Activated B cell treated with CpG ODN at 0.5 μM for 24 hours (primary cell): ENCODE results near the gene NIPAL1. TPM values are rescaled to one million over a fixed set of nuclear protein-coding genes. Genes with fewer than 3 reads are reported as not detected.

ENCODE experiments used
- ATAC-seq: fragments of 200-7000 bp; cut with Tn5 transposase; one replicate; pipeline ENCODE4 v1.10.0; 2021; ENCODE audit warnings: low read depth, mild to moderate bottlenecking, moderate library complexity
- CTCF ChIA-PET: fragments of 350-600 bp; sonication (Branson Sonifier 250); formaldehyde crosslinking; loops from one replicate; lab custom pipeline; 2021; ENCODE audit warnings: antibody characterized with exemption; lab: Charles Lee
- POLR2A ChIA-PET: fragments of 350-600 bp; sonication (Branson Sonifier 250); formaldehyde crosslinking; loops from one replicate; lab custom pipeline; 2021; ENCODE audit warnings: antibody characterized with exemption; lab: Charles Lee
- DNase-seq: peaks from one replicate; pipeline ENCODE4 v3.0.0; 2022
- H3K27ac Mint-ChIP-seq: one replicate; pipeline ENCODE4 v1.8.0; 2020; ENCODE audit warnings: mixed read lengths
- H3K27me3 Mint-ChIP-seq: one replicate; pipeline ENCODE4 v1.8.0; 2021; ENCODE audit warnings: mixed read lengths
- H3K36me3 Mint-ChIP-seq: one replicate; pipeline ENCODE4 v1.8.0; 2021; ENCODE audit warnings: low read depth, mixed read lengths
- H3K4me1 Mint-ChIP-seq: one replicate; pipeline ENCODE4 v1.8.0; 2021; ENCODE audit warnings: mixed read lengths
- H3K4me3 Mint-ChIP-seq: one replicate; pipeline ENCODE4 v1.8.0; 2020; ENCODE audit warnings: mild to moderate bottlenecking, mixed read lengths
- H3K9me3 Mint-ChIP-seq: one replicate; pipeline ENCODE4 v1.8.0; 2020; ENCODE audit warnings: mixed read lengths
- intact Hi-C: fragments of 100-400 bp; cut with micrococcal nuclease; formaldehyde crosslinking; loops from one replicate; pipeline ENCODE4 v1.15.1; 2024
- total RNA-seq: library from RNA; stranded (reverse); gene quantifications from 2 replicates; pipeline ENCODE4 v1.2.3, GENCODE V29; 2022
- TF ChIP-seq, protein P1 (sequence below): fragments of 200-600 bp; IDR thresholded peaks from one replicate; pipeline ENCODE4 v1.8.0; 2022; ENCODE audit warnings: antibody characterized with exemption, mild to moderate bottlenecking

The NIPAL1 gene
- total RNA-seq, 1 donor from 2014 or later: 0.69 TPM

DNA sequence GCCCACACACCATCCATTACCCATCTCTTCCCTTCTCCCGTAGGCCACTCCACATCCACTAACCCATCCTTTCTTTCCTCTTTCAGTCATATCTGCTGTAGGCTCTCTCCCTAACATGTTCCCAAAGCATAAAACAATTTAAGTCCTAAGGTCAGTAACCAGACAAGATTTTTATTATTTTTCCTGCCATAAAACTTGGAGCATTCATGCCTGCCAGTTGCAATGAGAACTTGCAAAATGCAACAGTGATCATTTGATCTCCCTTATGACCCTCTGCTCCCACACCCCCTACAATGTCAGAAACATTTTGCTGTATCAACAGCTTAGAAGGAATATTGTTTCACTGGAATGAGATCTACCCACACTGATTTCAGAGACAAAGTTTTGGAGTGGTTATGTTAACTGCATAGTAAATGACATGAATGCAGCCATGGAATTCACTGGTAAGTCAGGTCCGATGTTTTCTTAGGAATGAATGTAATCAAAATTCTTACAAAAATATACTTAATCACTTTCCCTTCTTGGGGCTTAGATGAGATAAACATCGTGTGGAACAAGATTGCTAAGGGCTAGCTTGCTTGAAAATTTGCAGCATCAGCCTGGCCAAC is 5.7 kb downstream of the NIPAL1 start:
- Mint-ChIP-seq H3K27ac (no peak overlapping the region), H3K36me3 (no peaks in the 10 kb centered on the region), H3K4me3 (no peak overlapping the region), H3K9me3 (no peaks in the 10 kb centered on the region), H3K27me3 (peaks cover 37% of the 10 kb centered on the region), H3K4me1 (peaks cover 3% of the 10 kb centered on the region)
- CTCF ChIA-PET: no interaction called here
- TF ChIP-seq, protein P1, sequence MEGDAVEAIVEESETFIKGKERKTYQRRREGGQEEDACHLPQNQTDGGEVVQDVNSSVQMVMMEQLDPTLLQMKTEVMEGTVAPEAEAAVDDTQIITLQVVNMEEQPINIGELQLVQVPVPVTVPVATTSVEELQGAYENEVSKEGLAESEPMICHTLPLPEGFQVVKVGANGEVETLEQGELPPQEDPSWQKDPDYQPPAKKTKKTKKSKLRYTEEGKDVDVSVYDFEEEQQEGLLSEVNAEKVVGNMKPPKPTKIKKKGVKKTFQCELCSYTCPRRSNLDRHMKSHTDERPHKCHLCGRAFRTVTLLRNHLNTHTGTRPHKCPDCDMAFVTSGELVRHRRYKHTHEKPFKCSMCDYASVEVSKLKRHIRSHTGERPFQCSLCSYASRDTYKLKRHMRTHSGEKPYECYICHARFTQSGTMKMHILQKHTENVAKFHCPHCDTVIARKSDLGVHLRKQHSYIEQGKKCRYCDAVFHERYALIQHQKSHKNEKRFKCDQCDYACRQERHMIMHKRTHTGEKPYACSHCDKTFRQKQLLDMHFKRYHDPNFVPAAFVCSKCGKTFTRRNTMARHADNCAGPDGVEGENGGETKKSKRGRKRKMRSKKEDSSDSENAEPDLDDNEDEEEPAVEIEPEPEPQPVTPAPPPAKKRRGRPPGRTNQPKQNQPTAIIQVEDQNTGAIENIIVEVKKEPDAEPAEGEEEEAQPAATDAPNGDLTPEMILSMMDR: no peak
- POLR2A ChIA-PET: no interaction called here
- DNase-seq (no peak), ATAC-seq (no peak)
- intact Hi-C loops: no loop called here

DNA sequence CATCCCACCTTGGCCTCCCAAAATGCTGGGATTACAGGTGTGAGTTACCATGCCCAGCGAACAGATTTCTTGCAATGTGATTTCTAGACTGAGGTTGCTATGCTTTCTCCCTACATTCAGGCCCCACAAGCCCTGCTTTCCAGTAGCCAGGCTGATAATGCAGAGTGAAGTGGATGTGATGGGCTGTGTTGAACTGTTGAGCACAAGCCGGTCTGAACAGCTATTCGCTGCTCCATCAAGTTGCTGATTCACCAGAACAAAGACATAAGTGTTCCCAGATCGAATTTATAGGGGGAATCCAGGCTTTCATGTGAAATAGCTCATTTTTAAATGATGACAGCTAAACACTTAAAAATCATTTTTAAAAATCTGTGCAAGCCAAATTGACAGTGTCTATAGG is 8.0 kb downstream of the NIPAL1 start:
- POLR2A ChIA-PET: no interaction called here
- no peak for ATAC-seq
- TF ChIP-seq, protein P1: no peak
- DNase-seq: no peak
- Mint-ChIP-seq H3K27me3 (peaks cover 38% of the 10 kb centered on the region), H3K4me1 (peaks cover 7% of the 10 kb centered on the region), H3K36me3 (no peaks in the 10 kb centered on the region), H3K27ac (no peak overlapping the region), H3K9me3 (no peaks in the 10 kb centered on the region), H3K4me3 (no peak overlapping the region)
- intact Hi-C loops: no loop called here
- CTCF ChIA-PET: interaction anchor here (0.6 kb wide), 1 partner anchor 451 kb away, joined by 3 read pairs; no protein-coding TSS in a partner anchor

DNA sequence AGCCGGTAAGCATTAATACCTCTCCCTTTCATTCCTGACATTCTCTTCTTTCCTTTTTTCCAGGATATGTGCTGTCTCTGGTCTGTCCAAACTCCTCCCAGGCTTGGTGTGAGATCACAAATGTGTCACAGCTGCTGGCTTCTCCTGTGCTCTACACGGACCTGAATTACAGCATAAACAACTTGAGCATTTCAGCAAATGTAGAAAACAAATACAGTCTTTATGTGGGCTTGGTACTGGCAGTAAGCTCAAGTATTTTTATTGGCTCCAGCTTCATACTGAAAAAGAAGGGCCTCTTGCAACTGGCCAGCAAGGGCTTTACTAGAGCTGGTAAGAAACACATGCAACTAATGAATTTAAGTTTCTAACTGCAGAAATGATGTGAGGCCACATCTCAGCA is 8.4 kb downstream of the NIPAL1 start:
- Mint-ChIP-seq H3K27me3 (peaks cover 38% of the 10 kb centered on the region), H3K9me3 (no peaks in the 10 kb centered on the region), H3K4me3 (no peak overlapping the region), H3K27ac (no peak overlapping the region), H3K36me3 (no peaks in the 10 kb centered on the region), H3K4me1 (peaks cover 7% of the 10 kb centered on the region)
- intact Hi-C loops: no loop called here
- ATAC-seq: no peak
- CTCF ChIA-PET: no interaction called here
- TF ChIP-seq, protein P1: no peak
- POLR2A ChIA-PET: no interaction called here
- no peak for DNase-seq

DNA sequence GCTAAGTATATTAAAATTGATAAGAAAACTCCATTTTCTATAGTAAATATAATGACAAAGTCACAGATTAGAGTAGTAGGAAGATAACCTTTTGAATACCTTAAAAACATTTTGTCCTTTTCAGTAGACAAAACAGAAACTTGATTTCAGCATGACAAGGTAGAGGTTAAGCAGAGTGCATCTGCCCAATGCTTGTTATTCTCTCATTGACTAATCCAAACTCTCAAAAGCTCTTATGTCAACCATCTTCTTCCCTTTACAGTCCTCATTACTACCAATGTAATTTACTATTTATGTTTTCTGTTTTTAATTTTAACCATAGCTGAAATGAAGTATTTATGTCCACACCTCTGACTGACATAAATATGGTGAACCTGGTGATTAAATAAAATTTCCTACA is 11.1 kb downstream of the NIPAL1 start:
- ChIA-PET POLR2A (no interaction called here), CTCF (no interaction called here)
- DNase-seq: no peak
- no peak for ATAC-seq
- intact Hi-C loops: no loop called here
- H3K9me3 Mint-ChIP-seq: no peaks in the 10 kb centered on the region
- H3K27ac Mint-ChIP-seq: no peak overlapping the region
- peaks cover 7% of the 10 kb centered on the region for H3K4me1 Mint-ChIP-seq
- H3K4me3 Mint-ChIP-seq: no peak overlapping the region
- peaks cover 25% of the 10 kb centered on the region for H3K27me3 Mint-ChIP-seq
- no peaks in the 10 kb centered on the region for H3K36me3 Mint-ChIP-seq
- TF ChIP-seq, protein P1: no peak

DNA sequence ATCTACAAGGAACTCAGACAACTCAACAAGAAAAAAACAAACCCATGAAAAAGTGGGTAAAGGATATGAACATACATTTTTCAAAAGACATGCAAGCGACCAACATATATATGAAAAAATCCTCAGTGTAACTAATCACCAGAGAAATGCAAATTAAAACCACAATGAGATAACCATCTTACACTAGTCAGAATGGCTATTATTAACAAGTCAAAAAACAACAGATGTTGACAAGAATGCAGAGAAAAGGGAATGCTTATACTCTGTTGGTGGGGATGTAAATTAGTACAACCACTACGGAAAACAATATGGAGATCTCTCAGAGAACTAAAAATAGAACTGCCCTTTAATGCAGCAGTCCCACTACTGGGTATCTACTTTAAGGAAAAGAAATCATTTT is 12.1 kb downstream of the NIPAL1 start:
- no peak overlapping the region for H3K4me3 Mint-ChIP-seq
- CTCF ChIA-PET: no interaction called here
- no peaks in the 10 kb centered on the region for H3K36me3 Mint-ChIP-seq
- DNase-seq (no peak), ATAC-seq (no peak)
- H3K9me3 Mint-ChIP-seq: no peaks in the 10 kb centered on the region
- peaks cover 19% of the 10 kb centered on the region for H3K27me3 Mint-ChIP-seq
- H3K4me1 Mint-ChIP-seq: peaks cover 9% of the 10 kb centered on the region
- H3K27ac Mint-ChIP-seq: no peak overlapping the region
- POLR2A ChIA-PET: no interaction called here
- intact Hi-C loops: no loop called here
- TF ChIP-seq, protein P1: no peak
